Hindlimb muscle (tissue), 1 donor: Measurements from ENCODE around the gene UNKL. TPM values are rescaled to one million over a fixed set of nuclear protein-coding genes. Genes with fewer than 3 reads are reported as not detected.

ENCODE experiments used
- DNase-seq: peaks from one replicate; pipeline ENCODE4 v3.0.0-alpha.2; 2013
- polyA plus RNA-seq: library from polyadenylated mRNA; unstranded; fragments of 120-200 nt; gene quantifications from one replicate; pipeline ENCODE4 v1.2.1, GENCODE V29; 2013; ENCODE audit not compliant: insufficient read length

Gene UNKL, protein sequence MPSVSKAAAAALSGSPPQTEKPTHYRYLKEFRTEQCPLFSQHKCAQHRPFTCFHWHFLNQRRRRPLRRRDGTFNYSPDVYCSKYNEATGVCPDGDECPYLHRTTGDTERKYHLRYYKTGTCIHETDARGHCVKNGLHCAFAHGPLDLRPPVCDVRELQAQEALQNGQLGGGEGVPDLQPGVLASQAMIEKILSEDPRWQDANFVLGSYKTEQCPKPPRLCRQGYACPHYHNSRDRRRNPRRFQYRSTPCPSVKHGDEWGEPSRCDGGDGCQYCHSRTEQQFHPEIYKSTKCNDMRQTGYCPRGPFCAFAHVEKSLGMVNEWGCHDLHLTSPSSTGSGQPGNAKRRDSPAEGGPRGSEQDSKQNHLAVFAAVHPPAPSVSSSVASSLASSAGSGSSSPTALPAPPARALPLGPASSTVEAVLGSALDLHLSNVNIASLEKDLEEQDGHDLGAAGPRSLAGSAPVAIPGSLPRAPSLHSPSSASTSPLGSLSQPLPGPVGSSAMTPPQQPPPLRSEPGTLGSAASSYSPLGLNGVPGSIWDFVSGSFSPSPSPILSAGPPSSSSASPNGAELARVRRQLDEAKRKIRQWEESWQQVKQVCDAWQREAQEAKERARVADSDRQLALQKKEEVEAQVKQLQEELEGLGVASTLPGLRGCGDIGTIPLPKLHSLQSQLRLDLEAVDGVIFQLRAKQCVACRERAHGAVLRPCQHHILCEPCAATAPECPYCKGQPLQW
- polyA plus RNA-seq, result 9.8 TPM

DNA sequence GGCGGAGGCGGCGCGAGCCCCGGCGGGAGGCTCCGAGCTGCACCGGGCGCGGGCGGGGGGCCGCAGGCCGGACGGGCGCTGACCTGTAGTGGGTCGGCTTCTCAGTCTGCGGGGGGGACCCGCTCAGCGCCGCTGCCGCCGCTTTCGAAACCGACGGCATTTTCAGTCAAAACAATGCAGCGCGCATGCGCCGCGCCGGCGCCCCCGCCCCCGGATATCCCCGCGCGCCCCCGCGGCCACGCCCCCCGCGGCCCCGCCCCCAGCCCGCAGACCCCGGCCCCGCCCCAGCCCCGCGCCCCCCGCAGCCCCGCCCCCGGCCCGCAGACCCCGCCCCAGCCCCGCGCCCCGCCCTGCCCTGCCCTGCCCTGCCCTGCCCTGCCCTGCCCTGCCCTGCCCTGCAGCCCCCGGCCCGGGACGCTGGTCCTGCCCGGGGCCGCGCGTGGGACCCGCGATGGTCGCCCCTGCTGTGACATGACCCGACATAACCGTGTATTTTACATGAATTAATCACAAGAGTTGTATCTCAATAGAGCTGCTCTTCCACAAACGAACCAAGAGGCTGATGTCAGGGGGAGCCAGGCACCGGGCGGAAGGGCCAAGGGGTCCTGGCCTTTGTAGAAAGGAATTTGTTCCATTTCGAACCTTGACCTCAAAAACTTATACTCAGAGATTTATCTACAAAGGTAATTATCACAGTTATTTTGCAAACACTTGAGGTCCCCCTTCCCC lies at the start of gene UNKL:
Gene UNKL, minus strand, starts transcription at position 173 of the 729 bp plus-strand sequence. Its CDS starts 13 bp downstream, at position 160.
- peak; percentile 74 for DNase-seq

DNA sequence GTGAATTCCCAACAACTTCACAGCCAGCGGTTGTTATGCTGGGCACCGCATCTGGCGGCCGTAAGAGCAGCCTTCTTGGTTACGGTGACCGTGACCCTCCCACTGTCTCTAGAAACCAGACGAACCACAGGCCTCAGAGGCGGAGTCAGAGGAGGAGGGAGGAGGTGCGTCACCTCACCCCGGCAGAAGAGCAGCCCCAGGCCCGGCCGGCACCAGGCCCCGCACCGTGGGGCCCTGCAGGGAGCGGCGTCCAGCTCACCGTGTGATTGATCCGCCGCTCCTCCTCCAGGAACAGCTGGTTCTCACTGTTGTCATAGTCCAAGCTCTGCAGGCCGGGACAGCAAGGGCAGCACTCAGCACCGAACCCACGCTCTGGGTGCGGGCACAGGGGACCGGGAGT lies 46.6 kb upstream of the UNKL start:
- DNase-seq, result no peak

DNA sequence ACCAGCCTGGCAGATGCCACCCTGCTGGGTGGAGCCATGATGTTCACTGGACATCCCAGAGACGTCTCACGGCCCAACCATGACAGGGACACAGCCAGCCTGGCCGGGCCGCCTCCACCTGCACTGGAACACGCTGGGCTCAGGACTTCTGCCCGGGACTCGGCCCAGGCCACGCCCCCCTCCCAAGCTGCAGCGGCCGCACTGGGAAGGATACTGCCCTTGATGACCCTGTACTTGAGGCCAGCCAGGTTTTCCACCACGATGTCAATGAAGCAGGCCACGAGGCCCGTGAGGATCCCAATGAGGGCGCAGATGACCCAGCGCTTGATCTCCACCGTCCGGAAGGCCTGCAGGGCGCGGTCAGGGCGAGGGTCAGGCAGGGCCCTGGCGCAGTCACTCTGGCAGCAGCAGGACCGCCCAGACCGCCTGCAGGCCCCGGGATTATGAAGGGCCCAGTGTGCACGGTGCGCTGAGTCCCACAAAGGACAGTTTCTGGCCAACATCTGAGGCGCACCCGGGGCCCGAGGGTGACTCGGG lies 46.2 kb upstream of the UNKL start:
- DNase-seq, result no peak

- DNase-seq, result no peak
Observed at GRCh38 chr16:1459967-1460366, 45.5 kb upstream of the UNKL start.

DNA sequence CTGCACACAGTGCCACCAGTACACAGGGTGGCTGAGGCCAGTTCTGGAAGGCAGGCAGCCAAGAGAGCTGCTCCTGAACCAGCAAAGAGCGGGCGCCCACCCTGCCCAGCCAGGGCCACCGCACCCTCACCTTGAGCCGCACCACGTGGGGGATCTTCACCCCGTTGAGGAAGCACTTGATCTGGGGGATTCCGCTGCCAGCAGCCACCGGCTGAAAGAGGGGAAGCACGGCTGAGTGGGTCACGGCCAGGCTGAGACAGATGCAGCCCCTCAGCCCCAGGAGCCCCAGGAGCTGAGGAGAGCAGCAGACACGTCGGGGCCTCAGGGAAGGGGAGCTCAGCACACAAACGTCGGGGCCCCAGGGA lies 44.5 kb upstream of the UNKL start:
- no peak for DNase-seq

- no peak for DNase-seq
Observed at GRCh38 chr16:1458336-1458976, 44.0 kb upstream of the UNKL start.

DNA sequence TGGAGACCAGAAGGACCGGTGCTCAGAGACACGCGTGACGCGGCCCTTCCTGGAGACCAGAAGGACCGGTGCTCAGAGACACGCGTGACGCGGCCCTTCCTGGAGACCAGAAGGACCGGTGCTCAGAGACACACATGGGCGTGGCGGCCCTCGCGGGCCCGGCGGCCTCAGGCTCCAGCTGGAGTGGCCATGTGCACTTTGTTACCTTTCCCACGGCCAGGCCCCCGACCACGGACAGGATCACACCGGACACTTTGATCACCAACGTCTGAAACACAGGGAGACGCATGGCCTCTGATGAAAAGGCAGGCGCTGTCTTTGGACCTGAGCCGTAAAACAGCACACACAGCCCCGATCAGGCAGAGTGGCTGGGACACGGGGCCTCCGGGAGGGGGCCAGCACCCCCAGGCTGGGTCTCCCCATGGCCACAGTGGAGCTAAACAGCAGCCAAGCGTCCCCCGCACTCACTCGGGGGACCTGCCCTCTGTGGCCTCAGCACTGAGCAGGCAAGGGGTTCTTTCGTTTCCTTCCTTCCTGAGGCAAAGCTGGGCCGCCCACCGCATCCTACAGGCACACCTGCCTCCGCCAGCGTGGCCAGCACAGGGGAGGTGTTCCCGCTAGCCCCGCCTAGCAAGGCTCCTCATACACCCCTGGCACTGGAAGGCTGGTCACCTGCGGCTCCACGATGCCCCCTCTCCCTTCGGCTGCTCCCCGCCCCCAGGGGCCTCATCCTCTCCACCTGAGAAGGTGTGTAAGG lies 43.2 kb upstream of the UNKL start:
- DNase-seq, result no peak

- no peak for DNase-seq
Observed at GRCh38 chr16:1456951-1457350, 42.4 kb upstream of the UNKL start.

GRCh38 chr16:1455190-1456171 lies 41.0 kb upstream of the UNKL start:
- no peak for DNase-seq

DNA sequence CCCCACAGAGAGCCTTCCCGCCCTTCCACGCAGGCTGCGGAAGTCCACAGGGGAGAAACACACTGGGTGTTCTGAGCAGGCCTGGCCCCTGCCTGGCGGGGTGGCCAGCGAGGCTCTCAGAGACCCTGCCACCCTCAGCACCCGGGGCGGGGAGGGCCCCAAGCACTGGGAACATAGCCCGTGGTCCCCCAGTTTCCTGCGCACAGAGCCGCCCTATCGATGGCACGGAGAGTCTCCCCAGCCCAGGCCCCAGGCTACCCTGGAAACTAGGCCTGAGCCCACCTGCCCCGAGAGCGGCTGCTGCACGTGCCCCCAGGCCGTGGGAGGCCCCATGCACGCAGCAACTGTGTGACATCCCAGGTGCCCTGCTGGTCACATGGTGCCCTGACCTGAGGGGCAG lies 40.1 kb upstream of the UNKL start:
- no peak for DNase-seq

GRCh38 chr16:1453316-1453715 lies 38.8 kb upstream of the UNKL start:
- DNase-seq, result no peak

GRCh38 chr16:1452530-1452929 lies 38.0 kb upstream of the UNKL start:
- no peak for DNase-seq

- DNase-seq, result no peak
Observed at GRCh38 chr16:1451702-1452392, 37.3 kb upstream of the UNKL start.

- no peak for DNase-seq
Observed at GRCh38 chr16:1450841-1451240, 36.3 kb upstream of the UNKL start.

- DNase-seq, result no peak
Observed at GRCh38 chr16:1450218-1450617, 35.7 kb upstream of the UNKL start.

DNA sequence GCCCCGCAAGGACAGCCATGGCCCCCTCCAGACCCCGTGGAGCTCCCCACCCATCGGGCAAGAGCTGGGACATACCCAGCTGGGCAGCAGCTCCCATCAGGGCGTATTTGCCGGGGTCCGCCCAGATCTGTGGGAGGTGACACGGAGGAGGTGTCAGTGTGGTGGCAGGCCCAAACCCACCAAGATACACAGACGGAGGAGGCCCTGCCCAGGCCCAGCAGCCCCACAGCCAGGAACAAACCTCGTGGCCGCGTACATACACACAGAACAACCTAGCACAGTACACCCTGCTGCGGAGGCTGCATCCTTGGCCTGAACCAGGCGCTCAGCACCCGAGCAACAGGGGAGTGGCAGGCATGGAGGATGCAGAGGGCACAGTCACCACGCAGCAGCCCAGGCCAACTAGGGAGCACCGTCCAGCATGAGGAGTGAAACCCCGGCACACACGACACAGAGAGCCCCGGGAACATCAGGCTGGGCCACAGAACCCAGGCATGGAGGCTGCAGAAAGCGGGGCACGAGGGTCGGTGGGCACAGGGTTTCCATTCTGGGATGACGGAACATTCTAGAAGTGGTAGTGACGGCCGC lies 34.8 kb upstream of the UNKL start:
- no peak for DNase-seq

GRCh38 chr16:1448536-1449116 lies 34.1 kb upstream of the UNKL start:
- DNase-seq, result no peak

- DNase-seq, result no peak
Observed at GRCh38 chr16:1447965-1448364, 33.5 kb upstream of the UNKL start.
